Measurements from ENCODE around the gene PRKCZ.
A peak's percentile ranks its signal among the peaks of the same experiment; 100 is the strongest.

PRKCZ gene

DNA sequence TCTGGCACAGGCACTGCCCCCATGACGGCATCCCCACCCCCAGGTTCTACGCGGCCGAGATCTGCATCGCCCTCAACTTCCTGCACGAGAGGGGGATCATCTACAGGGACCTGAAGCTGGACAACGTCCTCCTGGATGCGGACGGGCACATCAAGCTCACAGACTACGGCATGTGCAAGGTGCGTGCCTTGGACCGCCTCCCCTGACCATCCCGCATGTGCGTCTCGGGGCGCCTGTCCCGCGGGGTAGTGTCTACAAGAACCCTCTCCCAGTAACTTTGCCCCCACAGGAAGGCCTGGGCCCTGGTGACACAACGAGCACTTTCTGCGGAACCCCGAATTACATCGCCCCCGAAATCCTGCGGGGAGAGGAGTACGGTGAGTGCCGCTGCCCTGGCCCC lies 121.8 kb downstream of the PRKCZ start:
- Histone ChIP-seq H3K27me3 (ENCODE audit: control insufficient read depth, insufficient read depth, low read length) (no peaks in the 10 kb centered on the region), H3K36me3 (ENCODE audit: control insufficient read depth, insufficient read depth, low read length) (no peaks in the 10 kb centered on the region), H3K9ac (no peak overlapping the region), H3K79me2 (no peaks in the 10 kb centered on the region), H3K4me1 (no peaks in the 10 kb centered on the region), H2AFZ (no peak overlapping the region), H3K9me3 (ENCODE audit: control insufficient read depth, low read length) (no peaks in the 10 kb centered on the region), H3K27ac (no peak overlapping the region), H3K4me3 (ENCODE audit: low read depth, low read length) (no peak overlapping the region), H3K4me2 (ENCODE audit: low read length) (no peak overlapping the region)
- TF ChIP-seq, protein P1, sequence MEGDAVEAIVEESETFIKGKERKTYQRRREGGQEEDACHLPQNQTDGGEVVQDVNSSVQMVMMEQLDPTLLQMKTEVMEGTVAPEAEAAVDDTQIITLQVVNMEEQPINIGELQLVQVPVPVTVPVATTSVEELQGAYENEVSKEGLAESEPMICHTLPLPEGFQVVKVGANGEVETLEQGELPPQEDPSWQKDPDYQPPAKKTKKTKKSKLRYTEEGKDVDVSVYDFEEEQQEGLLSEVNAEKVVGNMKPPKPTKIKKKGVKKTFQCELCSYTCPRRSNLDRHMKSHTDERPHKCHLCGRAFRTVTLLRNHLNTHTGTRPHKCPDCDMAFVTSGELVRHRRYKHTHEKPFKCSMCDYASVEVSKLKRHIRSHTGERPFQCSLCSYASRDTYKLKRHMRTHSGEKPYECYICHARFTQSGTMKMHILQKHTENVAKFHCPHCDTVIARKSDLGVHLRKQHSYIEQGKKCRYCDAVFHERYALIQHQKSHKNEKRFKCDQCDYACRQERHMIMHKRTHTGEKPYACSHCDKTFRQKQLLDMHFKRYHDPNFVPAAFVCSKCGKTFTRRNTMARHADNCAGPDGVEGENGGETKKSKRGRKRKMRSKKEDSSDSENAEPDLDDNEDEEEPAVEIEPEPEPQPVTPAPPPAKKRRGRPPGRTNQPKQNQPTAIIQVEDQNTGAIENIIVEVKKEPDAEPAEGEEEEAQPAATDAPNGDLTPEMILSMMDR (IDR thresholded peaks at IDR 0.05): no peak

DNA sequence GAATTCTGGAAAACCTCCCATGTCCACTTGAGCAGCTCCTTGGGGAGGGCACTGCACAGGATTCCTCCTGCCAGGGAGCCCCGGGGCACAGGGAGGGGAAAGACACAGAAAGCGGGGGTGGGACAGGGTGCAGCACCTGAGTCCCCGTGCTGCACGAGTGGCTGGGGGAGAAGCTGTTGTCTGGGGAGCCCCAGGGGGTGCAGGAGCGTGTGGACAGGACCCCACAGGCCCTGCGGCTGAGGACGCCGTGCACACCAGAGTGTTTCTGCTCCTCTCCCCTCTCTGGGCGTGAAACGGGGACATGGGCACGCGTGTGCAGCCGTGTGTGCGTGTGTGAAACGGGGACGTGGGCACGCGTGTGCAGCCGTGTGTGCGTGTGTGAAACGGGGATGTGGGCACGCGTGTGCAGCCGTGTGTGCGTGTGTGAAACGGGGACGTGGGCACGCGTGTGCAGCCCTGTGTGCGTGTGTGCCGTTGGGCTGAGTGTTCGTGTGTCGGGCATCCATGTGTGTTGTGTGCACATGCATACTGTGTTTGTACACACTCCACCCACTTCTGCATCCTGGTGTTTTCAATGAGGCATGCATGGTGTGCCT lies 122.4 kb downstream of the PRKCZ start:
- TF ChIP-seq, protein P1 (IDR thresholded peaks at IDR 0.05): no peak
- no peak overlapping the region for H3K4me2 ChIP-seq (ENCODE audit: low read length)
- H3K9ac ChIP-seq: no peak overlapping the region
- no peak overlapping the region for H2AFZ ChIP-seq
- H3K36me3 ChIP-seq (ENCODE audit: control insufficient read depth, insufficient read depth, low read length): no peaks in the 10 kb centered on the region
- H3K27me3 ChIP-seq (ENCODE audit: control insufficient read depth, insufficient read depth, low read length): no peaks in the 10 kb centered on the region
- H3K4me3 ChIP-seq (ENCODE audit: low read depth, low read length): no peak overlapping the region
- H3K27ac ChIP-seq: no peak overlapping the region
- no peaks in the 10 kb centered on the region for H3K4me1 ChIP-seq
- no peaks in the 10 kb centered on the region for H3K9me3 ChIP-seq (ENCODE audit: control insufficient read depth, low read length)
- H3K79me2 ChIP-seq: no peaks in the 10 kb centered on the region

DNA sequence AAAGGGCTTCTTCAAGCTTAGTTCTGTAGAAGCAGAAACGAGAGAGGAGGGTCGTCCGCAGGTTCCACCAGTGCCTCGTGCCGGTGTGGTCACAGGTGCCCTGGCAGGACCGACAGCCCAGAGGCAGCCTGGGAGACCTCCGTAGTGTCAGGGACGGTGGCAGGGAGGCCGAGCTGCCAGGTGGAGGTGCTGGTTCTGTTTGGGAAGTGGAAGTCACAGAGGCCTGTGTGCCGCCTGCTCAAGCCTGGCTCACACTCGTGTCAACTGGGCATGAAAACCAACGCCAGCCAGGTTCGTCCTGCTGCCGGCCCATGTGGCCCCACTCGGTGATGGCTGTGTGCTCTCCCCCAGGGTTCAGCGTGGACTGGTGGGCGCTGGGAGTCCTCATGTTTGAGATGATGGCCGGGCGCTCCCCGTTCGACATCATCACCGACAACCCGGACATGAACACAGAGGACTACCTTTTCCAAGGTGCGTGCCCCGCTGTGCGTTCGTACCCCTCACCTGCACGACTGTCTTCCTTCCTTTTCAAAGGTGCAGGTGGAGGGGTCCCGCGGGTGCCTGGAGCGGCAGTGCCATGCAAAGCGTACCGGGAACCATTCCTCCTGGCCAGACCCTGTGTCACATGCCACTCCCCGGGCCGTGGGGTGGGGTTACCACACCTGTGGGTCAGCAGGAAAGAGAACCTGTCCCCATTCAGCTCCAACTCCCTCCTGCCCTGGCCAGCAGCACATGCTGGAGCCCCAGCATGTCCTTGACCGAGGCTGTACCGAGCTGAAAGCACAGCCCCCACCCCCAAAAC lies 123.5 kb downstream of the PRKCZ start:
- no peaks in the 10 kb centered on the region for H3K4me1 ChIP-seq
- H3K36me3 ChIP-seq (ENCODE audit: control insufficient read depth, insufficient read depth, low read length): no peaks in the 10 kb centered on the region
- H3K27ac ChIP-seq: no peak overlapping the region
- no peak overlapping the region for H3K9ac ChIP-seq
- no peaks in the 10 kb centered on the region for H3K79me2 ChIP-seq
- no peak overlapping the region for H3K4me2 ChIP-seq (ENCODE audit: low read length)
- H3K9me3 ChIP-seq (ENCODE audit: control insufficient read depth, low read length): no peaks in the 10 kb centered on the region
- TF ChIP-seq, protein P1 (IDR thresholded peaks at IDR 0.05): no peak
- H3K4me3 ChIP-seq (ENCODE audit: low read depth, low read length): no peak overlapping the region
- H2AFZ ChIP-seq: no peak overlapping the region
- H3K27me3 ChIP-seq (ENCODE audit: control insufficient read depth, insufficient read depth, low read length): no peaks in the 10 kb centered on the region

DNA sequence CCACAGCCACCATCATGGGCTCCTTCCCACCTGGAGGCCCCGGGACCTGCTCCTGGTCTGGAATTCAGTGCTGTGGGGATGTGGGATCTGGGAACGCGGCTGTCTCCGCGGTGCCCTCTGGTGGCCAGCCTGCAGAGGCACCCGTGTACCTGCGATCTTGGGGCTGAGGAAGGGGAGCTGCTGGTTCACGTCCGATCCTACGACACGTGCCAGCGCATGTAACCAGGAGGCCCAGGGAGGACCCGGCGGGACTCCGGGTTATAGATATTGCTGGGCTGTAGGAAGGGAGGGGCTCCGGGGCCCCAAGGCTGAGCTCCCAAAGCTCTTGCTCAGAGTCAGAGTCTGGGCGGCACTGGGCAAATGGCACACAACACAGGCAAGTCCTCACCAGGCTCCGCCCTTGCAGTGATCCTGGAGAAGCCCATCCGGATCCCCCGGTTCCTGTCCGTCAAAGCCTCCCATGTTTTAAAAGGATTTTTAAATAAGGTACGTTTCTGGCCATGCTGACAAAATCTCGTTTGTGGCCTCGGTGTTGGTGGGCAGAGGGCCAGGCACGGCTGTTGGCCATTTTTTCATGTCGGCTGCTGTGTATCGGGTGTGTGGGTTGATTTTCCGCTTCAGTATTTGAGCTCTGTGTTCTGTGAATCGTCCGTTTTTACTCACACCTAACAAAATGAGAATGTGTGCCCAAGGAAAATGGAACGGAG lies 124.3 kb downstream of the PRKCZ start:
- Histone ChIP-seq H3K4me3 (ENCODE audit: low read depth, low read length) (no peak overlapping the region), H3K27me3 (ENCODE audit: control insufficient read depth, insufficient read depth, low read length) (no peaks in the 10 kb centered on the region), H3K4me2 (ENCODE audit: low read length) (no peak overlapping the region), H2AFZ (no peak overlapping the region), H3K79me2 (no peaks in the 10 kb centered on the region), H3K4me1 (no peaks in the 10 kb centered on the region), H3K27ac (no peak overlapping the region), H3K9me3 (ENCODE audit: control insufficient read depth, low read length) (no peaks in the 10 kb centered on the region), H3K36me3 (ENCODE audit: control insufficient read depth, insufficient read depth, low read length) (no peaks in the 10 kb centered on the region), H3K9ac (no peak overlapping the region)
- TF ChIP-seq, protein P1 (IDR thresholded peaks at IDR 0.05): peak; percentile 58

Measured in parathyroid adenoma (tissue), 2 donors.